ENCODE measurements around the gene GDPGP1.

Gene GDPGP1

DNA sequence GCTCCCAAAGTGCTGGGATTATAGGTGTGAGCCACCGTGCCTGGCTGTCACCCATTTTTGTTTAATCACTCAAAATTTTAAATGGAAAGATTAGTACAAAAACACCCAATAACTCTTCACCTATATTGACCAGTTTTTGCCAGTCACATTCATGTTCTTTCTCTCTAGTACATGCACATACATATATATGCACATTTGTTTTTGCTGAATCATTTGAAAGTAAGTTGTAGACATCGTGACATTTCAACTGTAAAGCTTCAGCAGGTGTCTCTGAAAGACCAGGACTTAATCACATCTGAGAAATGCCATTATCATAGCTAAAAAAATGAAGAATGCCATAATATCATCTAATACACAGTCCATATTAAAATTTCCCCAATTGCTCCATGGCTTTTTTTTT lies 39.4 kb upstream of the GDPGP1 start:
- no peak for DNase-seq (ENCODE audit: low read depth in 1 of 2, low spot score in 1 of 2)
- no peak overlapping the region for H3K4me3 ChIP-seq (replicated peaks; ENCODE audit: insufficient read depth, low read length)
- TF ChIP-seq SPI1 (IDR thresholded peaks at IDR 0.05; ENCODE audit: borderline replicate concordance, low read depth) = no peak
- TF ChIP-seq, protein P1, sequence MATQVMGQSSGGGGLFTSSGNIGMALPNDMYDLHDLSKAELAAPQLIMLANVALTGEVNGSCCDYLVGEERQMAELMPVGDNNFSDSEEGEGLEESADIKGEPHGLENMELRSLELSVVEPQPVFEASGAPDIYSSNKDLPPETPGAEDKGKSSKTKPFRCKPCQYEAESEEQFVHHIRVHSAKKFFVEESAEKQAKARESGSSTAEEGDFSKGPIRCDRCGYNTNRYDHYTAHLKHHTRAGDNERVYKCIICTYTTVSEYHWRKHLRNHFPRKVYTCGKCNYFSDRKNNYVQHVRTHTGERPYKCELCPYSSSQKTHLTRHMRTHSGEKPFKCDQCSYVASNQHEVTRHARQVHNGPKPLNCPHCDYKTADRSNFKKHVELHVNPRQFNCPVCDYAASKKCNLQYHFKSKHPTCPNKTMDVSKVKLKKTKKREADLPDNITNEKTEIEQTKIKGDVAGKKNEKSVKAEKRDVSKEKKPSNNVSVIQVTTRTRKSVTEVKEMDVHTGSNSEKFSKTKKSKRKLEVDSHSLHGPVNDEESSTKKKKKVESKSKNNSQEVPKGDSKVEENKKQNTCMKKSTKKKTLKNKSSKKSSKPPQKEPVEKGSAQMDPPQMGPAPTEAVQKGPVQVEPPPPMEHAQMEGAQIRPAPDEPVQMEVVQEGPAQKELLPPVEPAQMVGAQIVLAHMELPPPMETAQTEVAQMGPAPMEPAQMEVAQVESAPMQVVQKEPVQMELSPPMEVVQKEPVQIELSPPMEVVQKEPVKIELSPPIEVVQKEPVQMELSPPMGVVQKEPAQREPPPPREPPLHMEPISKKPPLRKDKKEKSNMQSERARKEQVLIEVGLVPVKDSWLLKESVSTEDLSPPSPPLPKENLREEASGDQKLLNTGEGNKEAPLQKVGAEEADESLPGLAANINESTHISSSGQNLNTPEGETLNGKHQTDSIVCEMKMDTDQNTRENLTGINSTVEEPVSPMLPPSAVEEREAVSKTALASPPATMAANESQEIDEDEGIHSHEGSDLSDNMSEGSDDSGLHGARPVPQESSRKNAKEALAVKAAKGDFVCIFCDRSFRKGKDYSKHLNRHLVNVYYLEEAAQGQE (IDR thresholded peaks at IDR 0.05; ENCODE audit: insufficient replicate concordance, low read depth) = no peak
- no peak for TF ChIP-seq POLR2AphosphoS5 (IDR thresholded peaks at IDR 0.05; ENCODE audit: low read depth)
- TF ChIP-seq GABPA (IDR thresholded peaks at IDR 0.05; ENCODE audit: low read depth) = no peak
- TF ChIP-seq, protein P2, sequence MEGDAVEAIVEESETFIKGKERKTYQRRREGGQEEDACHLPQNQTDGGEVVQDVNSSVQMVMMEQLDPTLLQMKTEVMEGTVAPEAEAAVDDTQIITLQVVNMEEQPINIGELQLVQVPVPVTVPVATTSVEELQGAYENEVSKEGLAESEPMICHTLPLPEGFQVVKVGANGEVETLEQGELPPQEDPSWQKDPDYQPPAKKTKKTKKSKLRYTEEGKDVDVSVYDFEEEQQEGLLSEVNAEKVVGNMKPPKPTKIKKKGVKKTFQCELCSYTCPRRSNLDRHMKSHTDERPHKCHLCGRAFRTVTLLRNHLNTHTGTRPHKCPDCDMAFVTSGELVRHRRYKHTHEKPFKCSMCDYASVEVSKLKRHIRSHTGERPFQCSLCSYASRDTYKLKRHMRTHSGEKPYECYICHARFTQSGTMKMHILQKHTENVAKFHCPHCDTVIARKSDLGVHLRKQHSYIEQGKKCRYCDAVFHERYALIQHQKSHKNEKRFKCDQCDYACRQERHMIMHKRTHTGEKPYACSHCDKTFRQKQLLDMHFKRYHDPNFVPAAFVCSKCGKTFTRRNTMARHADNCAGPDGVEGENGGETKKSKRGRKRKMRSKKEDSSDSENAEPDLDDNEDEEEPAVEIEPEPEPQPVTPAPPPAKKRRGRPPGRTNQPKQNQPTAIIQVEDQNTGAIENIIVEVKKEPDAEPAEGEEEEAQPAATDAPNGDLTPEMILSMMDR (IDR thresholded peaks at IDR 0.05; ENCODE audit: insufficient read depth, low read length) = no peak
- H3K27me3 ChIP-seq (ENCODE audit: insufficient read depth, poor library complexity, severe bottlenecking) = no peaks in the 10 kb centered on the region
- no peak overlapping the region for H3K27ac ChIP-seq (replicated peaks)

DNA sequence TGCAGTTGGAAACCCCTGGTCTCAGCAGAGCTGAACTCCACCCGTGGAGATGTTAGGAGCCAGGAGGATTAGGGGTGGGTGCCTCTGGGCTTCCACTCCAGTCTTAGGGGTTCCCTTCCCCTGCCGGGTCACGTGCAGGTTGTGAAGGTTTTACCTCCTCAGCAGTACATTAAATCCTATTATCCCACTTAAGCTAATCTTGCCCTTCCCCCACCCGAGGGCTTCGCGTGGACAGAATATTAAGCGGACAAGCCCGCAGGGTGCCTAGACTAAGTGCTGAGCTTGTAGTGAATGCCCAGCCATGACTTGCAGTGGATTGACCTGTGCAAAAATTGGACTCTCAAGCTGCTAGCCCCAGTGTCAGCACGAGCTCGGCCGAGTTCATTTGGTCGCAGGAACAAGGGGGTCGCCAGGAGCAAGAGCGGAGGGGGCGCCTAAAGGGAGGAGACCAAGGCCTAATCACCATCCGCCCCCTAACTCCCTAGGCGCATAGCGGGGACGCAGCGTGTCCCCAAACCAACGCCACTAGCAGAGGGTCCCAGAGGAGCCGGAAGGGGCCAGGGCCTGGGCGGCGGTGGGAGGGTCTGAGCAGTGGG lies 33.4 kb upstream of the GDPGP1 start:
- no peak for DNase-seq (ENCODE audit: low read depth in 1 of 2, low spot score in 1 of 2)
- peak overlapping the region; percentile 37 for H3K27ac ChIP-seq (replicated peaks)

DNA sequence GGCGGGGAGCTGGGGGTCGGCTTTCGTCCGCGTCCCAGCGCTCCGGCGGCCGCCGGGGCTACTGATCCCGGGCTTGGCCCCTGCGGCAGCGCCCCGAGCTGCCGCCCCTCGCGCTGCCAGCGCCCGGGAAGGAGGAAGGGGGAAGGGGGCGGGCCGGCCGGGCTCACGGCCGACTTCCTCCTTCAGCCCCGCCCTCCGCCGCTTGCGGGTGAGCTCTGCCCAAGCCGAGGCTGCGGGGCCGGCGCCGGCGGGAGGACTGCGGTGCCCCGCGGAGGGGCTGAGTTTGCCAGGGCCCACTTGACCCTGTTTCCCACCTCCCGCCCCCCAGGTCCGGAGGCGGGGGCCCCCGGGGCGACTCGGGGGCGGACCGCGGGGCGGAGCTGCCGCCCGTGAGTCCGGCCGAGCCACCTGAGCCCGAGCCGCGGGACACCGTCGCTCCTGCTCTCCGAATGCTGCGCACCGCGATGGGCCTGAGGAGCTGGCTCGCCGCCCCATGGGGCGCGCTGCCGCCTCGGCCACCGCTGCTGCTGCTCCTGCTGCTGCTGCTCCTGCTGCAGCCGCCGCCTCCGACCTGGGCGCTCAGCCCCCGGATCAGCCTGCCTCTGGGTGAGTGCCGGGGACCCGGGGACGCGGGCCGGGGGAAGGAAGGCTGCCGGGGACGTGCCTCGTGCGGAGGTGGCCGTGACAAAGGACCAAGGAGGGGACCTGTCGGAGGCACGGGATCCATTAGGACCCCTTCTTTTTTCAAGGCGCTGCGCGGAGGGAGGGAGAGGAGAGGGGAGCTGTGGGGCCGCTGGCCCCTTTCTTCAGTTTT lies 32.7 kb upstream of the GDPGP1 start, which contains the start of gene SEMA4B:
SEMA4B (plus strand) TSS at position 201 of the 814 bp plus-strand sequence; CDS start at position 450, 249 bp downstream.
- H3K27me3 ChIP-seq (ENCODE audit: insufficient read depth, poor library complexity, severe bottlenecking) = no peaks in the 10 kb centered on the region
- DNase-seq (ENCODE audit: low read depth in 1 of 2, low spot score in 1 of 2) = peak; percentile 61 to 75
- peak; percentile 77 for TF ChIP-seq SPI1 (IDR thresholded peaks at IDR 0.05; ENCODE audit: borderline replicate concordance, low read depth)
- no peak for TF ChIP-seq POLR2AphosphoS5 (IDR thresholded peaks at IDR 0.05; ENCODE audit: low read depth)
- H3K4me3 ChIP-seq (replicated peaks; ENCODE audit: insufficient read depth, low read length) = peak within 1 kb of the TSS; percentile 62
- H3K27ac ChIP-seq (replicated peaks) = peak within 1 kb of the TSS; percentile 37

More for the DNA sequence above, 33.4 kb upstream of the GDPGP1 start:
- TF ChIP-seq POLR2AphosphoS5 (IDR thresholded peaks at IDR 0.05; ENCODE audit: low read depth) (no peak), GABPA (IDR thresholded peaks at IDR 0.05; ENCODE audit: low read depth) (no peak), SPI1 (IDR thresholded peaks at IDR 0.05; ENCODE audit: borderline replicate concordance, low read depth) (no peak)
- TF ChIP-seq, protein P2 (IDR thresholded peaks at IDR 0.05; ENCODE audit: insufficient read depth, low read length) = no peak
- TF ChIP-seq, protein P1 (IDR thresholded peaks at IDR 0.05; ENCODE audit: insufficient replicate concordance, low read depth) = no peak
- Histone ChIP-seq H3K27me3 (ENCODE audit: insufficient read depth, poor library complexity, severe bottlenecking) (no peaks in the 10 kb centered on the region), H3K4me3 (replicated peaks; ENCODE audit: insufficient read depth, low read length) (peak overlapping the region; percentile 62)

DNA sequence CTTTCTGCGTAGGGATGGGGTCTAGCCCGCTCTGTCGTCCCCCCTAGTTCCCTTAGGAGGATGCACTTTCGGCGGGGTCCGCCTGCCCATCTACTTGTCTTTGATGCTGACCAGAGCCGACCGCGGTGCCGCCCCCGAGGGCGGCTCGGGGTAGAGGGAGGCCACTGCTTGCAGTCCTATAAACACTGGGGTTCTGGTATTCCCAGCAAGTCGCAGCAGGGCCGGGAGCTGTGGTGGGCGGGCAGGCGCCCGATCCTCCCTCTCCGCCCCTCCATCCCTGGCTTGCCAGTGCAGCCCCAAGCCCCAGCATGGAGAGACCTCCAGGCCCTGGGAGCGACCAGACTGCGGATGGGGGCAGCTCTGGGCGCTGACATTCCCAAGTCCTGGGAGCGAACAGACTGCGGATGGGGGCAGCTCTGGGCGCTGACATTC lies 32.0 kb upstream of the GDPGP1 start:
- H3K4me3 ChIP-seq (replicated peaks; ENCODE audit: insufficient read depth, low read length) = peak overlapping the region; percentile 62
- H3K27ac ChIP-seq (replicated peaks) = no peak overlapping the region
- no peaks in the 10 kb centered on the region for H3K27me3 ChIP-seq (ENCODE audit: insufficient read depth, poor library complexity, severe bottlenecking)
- no peak for DNase-seq (ENCODE audit: low read depth in 1 of 2, low spot score in 1 of 2)
- TF ChIP-seq SPI1 (IDR thresholded peaks at IDR 0.05; ENCODE audit: borderline replicate concordance, low read depth) (no peak), GABPA (IDR thresholded peaks at IDR 0.05; ENCODE audit: low read depth) (no peak), POLR2AphosphoS5 (IDR thresholded peaks at IDR 0.05; ENCODE audit: low read depth) (no peak)
- TF ChIP-seq, protein P1 (IDR thresholded peaks at IDR 0.05; ENCODE audit: insufficient replicate concordance, low read depth) = no peak
- TF ChIP-seq, protein P2 (IDR thresholded peaks at IDR 0.05; ENCODE audit: insufficient read depth, low read length) = no peak

Measured in HL-60 (cell line).